Gastroesophageal sphincter (tissue), 4 donors: Measurements from ENCODE around the gene MASTL. TPM values are rescaled to one million over a fixed set of nuclear protein-coding genes. Genes with fewer than 3 reads are reported as not detected.
A peak's percentile ranks its signal among the peaks of the same experiment; 100 is the strongest.

Experiments used
- ATAC-seq: fragments of 150-250 bp; one replicate; pipeline ENCODE4 v1.9.1; 2016; ENCODE audit warnings: mild to moderate bottlenecking, moderate library complexity
- H3K27ac ChIP-seq, 4 donors: fragments of 200-600 bp; sonication (generic) in 3 of 4; 1 replicate in 3 of 4; 2 replicates in 1 of 4; pipeline ENCODE4 v1.5.1; 2016 to 2019
- H3K27me3 ChIP-seq: fragments of 200-600 bp; sonication (generic); one replicate; pipeline ENCODE4 v1.5.1; 2019
- H3K36me3 ChIP-seq, 2 donors: fragments of 200-600 bp; sonication (generic); one replicate each; pipeline ENCODE4 v1.5.1; 2019; ENCODE audit warnings: control low read depth in 1 of 2
- H3K4me1 ChIP-seq, 3 donors: fragments of 200-600 bp; sonication (generic); 1 replicate in 2 of 3; 2 replicates in 1 of 3; pipeline ENCODE4 v1.5.1; 2016 to 2019; ENCODE audit warnings: control low read depth in 2 of 3
- H3K4me3 ChIP-seq, 2 donors: fragments of 200-600 bp; sonication (generic); one replicate each; pipeline ENCODE4 v1.5.1; 2019; ENCODE audit warnings: mild to moderate bottlenecking in 1 of 2, moderate library complexity in 1 of 2
- H3K9me3 ChIP-seq, 3 donors: fragments of 200-600 bp; sonication (generic); one replicate each; pipeline ENCODE4 v1.5.1; 2017 to 2019; ENCODE audit warnings: control low read depth in 2 of 3
- EP300 ChIP-seq: sonication (generic); formaldehyde crosslinking; IDR thresholded peaks from one replicate; pipeline ENCODE4 v1.6.1; 2017; ENCODE audit warnings: antibody characterized with exemption, mild to moderate bottlenecking
- POLR2A ChIP-seq, 2 donors: fragments of 450-650 bp; IDR thresholded peaks; one replicate each; pipeline ENCODE4 v1.6.1; 2017; ENCODE audit warnings: antibody characterized with exemption in 2 of 2, mild to moderate bottlenecking in 2 of 2, moderate library complexity in 1 of 2
- POLR2AphosphoS5 ChIP-seq: sonication (generic); formaldehyde crosslinking; IDR thresholded peaks from one replicate; pipeline ENCODE4 v1.6.1; 2017; ENCODE audit warnings: antibody characterized with exemption
- WGBS, 2 donors: methylation state at CpG; one replicate each; pipeline ENCODE4 v1.1.5; 2018; ENCODE audit warnings: low coverage in 1 of 2; 5-methylcytosine and 5-hydroxymethylcytosine counted together
- total RNA-seq, 4 donors: library from RNA; depleted of rRNA; stranded (reverse); fragments of >200 nt; gene quantifications; one replicate each; pipeline ENCODE4 v1.1.0, GENCODE V29; 2016
- TF ChIP-seq, protein P1 (sequence below), 4 experiments: fragments of 200-600 bp in 2 of 4; fragments of 450-650 bp in 2 of 4; sonication (generic) in 1 of 4; IDR thresholded peaks; one replicate each; pipeline ENCODE4 v1.5.1; 2017 to 2019; ENCODE audit warnings: antibody characterized with exemption in 4 of 4, mild to moderate bottlenecking in 2 of 4, moderate library complexity in 2 of 4

The MASTL gene
- total RNA-seq, 4 donors from 2014 or later, result 2.5 to 5.5 (median 4.7) TPM

DNA sequence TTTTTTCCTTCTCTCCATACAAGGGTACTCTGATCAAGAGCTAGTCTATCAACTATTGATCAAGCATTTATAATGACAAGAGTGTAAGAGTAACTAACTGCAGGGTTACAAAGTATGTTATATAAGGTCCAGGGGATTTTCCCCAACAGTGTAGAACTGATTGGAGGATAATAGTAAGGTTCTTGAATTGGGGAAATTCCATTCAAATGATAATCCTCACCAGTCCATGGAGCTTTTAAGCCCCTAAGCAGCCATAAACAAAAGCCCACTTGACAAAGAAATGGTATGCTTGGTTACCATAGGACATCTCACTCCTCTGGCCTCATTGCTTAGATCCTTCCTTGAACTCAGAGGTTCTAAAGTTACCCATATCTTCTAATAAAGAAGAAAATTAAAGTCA, 9.2 kb upstream of the MASTL start:
- no peak for ATAC-seq
- Histone ChIP-seq H3K27me3 (no peaks in the 10 kb centered on the region), H3K4me1 (peaks cover 0 to 15% (median 0%) of the 10 kb centered on the region in 3 donors), H3K36me3 (peaks cover 3 to 79% of the 10 kb centered on the region in 2 donors), H3K9me3 (no peaks in the 10 kb centered on the region), H3K4me3 (no peak overlapping the region), H3K27ac (no peak overlapping the region)
- TF ChIP-seq POLR2AphosphoS5, result no peak
- TF ChIP-seq, protein P1, sequence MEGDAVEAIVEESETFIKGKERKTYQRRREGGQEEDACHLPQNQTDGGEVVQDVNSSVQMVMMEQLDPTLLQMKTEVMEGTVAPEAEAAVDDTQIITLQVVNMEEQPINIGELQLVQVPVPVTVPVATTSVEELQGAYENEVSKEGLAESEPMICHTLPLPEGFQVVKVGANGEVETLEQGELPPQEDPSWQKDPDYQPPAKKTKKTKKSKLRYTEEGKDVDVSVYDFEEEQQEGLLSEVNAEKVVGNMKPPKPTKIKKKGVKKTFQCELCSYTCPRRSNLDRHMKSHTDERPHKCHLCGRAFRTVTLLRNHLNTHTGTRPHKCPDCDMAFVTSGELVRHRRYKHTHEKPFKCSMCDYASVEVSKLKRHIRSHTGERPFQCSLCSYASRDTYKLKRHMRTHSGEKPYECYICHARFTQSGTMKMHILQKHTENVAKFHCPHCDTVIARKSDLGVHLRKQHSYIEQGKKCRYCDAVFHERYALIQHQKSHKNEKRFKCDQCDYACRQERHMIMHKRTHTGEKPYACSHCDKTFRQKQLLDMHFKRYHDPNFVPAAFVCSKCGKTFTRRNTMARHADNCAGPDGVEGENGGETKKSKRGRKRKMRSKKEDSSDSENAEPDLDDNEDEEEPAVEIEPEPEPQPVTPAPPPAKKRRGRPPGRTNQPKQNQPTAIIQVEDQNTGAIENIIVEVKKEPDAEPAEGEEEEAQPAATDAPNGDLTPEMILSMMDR (IDR thresholded peaks at IDR 0.05), result no peak
- no peak for TF ChIP-seq POLR2A (IDR thresholded peaks at IDR 0.05)
- no peak for TF ChIP-seq EP300

DNA sequence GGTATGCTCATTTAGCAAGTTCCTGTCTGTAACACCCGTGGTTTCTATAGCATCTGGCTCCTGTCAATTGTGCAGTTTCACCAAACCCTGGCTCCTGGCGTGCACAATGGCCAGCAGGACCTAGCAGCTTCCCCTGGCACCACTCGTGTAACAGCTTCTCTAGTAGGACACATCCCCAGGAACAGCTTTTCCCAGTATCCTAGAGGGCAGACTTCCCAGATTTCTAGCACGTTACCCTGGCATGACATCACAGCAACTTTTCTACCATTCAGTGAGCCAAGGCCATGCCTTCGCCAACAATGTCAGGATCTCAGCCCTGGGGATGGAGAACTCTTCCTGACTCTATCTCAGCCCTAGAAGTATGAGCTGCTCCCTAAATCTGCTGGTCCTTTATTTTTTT, 7.5 kb upstream of the MASTL start:
- H3K36me3 ChIP-seq, result peaks cover 3 to 61% of the 10 kb centered on the region in 2 donors
- no peak for ATAC-seq
- WGBS, 2 donors, result 70 to 72% methylated on average over 2 to 4 of the region's 5 CpGs

DNA sequence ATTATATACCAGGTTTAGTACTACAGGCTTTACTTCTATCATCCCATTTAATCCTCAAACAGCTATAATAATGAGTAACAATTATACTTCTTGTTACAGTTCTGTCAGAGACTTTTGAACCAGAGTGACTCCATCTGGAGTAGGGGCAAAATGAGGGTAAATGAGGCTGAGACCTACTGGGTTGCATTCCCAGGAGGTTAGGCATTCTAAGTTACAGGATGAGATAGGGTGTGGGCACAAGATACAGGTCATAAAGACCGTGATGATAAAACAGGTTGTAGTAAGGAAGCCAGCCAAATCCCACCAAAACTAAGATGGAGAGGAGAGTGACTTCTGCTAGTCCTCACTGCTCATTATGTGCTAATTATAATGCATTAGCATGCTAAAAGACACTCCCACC, 4.9 kb upstream of the MASTL start:
- H3K36me3 ChIP-seq, result peaks cover 2 to 36% of the 10 kb centered on the region in 2 donors
- H3K4me1 ChIP-seq, result peaks cover 0 to 43% (median 9%) of the 10 kb centered on the region in 3 donors
- H3K27ac ChIP-seq, result no peak overlapping the region
- no peak for TF ChIP-seq POLR2AphosphoS5
- TF ChIP-seq EP300, result no peak
- TF ChIP-seq, protein P1 (IDR thresholded peaks at IDR 0.05), result no peak
- TF ChIP-seq POLR2A (IDR thresholded peaks at IDR 0.05), result no peak
- H3K4me3 ChIP-seq, result no peak overlapping the region
- 78 to 86% methylated on average over 1 of the region's 1 CpG for WGBS, 2 donors
- no peaks in the 10 kb centered on the region for H3K27me3 ChIP-seq
- ATAC-seq, result no peak
- H3K9me3 ChIP-seq, result no peaks in the 10 kb centered on the region

More for the DNA sequence above, 7.5 kb upstream of the MASTL start:
- Histone ChIP-seq H3K27ac (no peak overlapping the region), H3K9me3 (no peaks in the 10 kb centered on the region), H3K4me1 (peaks cover 0 to 32% (median 6%) of the 10 kb centered on the region in 3 donors), H3K4me3 (no peak overlapping the region), H3K27me3 (no peaks in the 10 kb centered on the region)
- TF ChIP-seq, protein P1 (IDR thresholded peaks at IDR 0.05), result no peak
- TF ChIP-seq EP300, result no peak
- no peak for TF ChIP-seq POLR2AphosphoS5
- no peak for TF ChIP-seq POLR2A (IDR thresholded peaks at IDR 0.05)

DNA sequence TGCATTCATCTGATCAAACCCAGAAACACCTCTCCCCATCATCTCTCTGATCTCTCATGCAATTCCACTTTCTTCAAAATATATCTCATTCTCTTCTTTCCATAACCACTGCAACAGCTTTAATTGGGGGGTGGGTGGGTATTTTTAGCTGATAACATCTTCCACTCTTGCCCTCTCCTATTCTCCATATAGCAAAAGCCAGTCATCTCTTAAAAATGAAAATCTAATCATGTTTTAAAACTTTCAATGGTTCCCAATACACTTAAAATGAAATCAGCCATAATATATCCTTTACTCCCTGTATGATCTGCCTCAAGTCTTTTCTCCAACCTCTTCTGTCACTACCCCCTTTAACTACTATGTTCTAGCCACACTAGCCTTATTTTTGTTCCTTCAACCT, 2.5 kb upstream of the MASTL start:
- no peak for ATAC-seq
- no peaks in the 10 kb centered on the region for H3K9me3 ChIP-seq
- peaks cover 0 to 12% of the 10 kb centered on the region in 2 donors for H3K36me3 ChIP-seq
- TF ChIP-seq, protein P1 (IDR thresholded peaks at IDR 0.05), result no peak
- TF ChIP-seq EP300 (no peak), POLR2A (IDR thresholded peaks at IDR 0.05) (no peak)
- no peaks in the 10 kb centered on the region for H3K27me3 ChIP-seq
- peaks cover 0 to 63% (median 9%) of the 10 kb centered on the region in 3 donors for H3K4me1 ChIP-seq
- peak overlapping the region in 1 of 2 donors; percentile 87 for H3K4me3 ChIP-seq
- H3K27ac ChIP-seq, result no peak overlapping the region

DNA sequence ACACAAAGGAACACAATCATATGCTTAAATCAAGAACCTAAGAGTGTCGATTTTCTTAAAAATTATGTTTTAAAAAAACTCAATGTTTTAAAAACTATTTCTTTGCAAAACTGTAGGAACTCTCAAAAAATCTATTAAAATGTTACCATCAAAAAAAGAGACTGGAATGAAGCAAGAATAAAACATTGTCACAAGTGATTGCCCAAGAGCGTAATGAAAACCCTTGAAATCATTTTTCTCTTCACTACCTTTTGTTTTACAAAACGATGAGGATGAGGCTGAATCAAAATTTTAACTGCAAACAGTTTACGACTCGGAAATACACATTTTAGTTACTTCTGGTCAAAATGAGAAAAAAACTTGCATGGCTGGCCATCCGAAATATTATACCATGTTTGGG, 1.8 kb upstream of the MASTL start:
- H3K27ac ChIP-seq, result peak overlapping the region in 3 of 4 donors; percentile 96 to 99 (median 98)
- no peaks in the 10 kb centered on the region for H3K27me3 ChIP-seq
- peaks cover 0 to 8% of the 10 kb centered on the region in 2 donors for H3K36me3 ChIP-seq
- TF ChIP-seq POLR2A (IDR thresholded peaks at IDR 0.05) (no peak), EP300 (no peak), POLR2AphosphoS5 (no peak)
- TF ChIP-seq, protein P1 (IDR thresholded peaks at IDR 0.05), result no peak
- peaks cover 0 to 58% (median 9%) of the 10 kb centered on the region in 3 donors for H3K4me1 ChIP-seq
- ATAC-seq, result no peak
- peak overlapping the region; percentile 84 to 87 for H3K4me3 ChIP-seq
- no peaks in the 10 kb centered on the region for H3K9me3 ChIP-seq
- WGBS, 2 donors, result 1 to 3% methylated on average over 6 of the region's 6 CpGs
